HepG2 (cell line): ENCODE measurements around the gene DNAJC7. TPM values are rescaled to one million over a fixed set of nuclear protein-coding genes. Genes with fewer than 3 reads are reported as not detected.

Experiments
- ATF1 ChIP-seq: IDR thresholded peaks from 2 replicates; pipeline ENCODE4 v1.6.1; 2016; ENCODE audit warnings: mild to moderate bottlenecking, control low read depth
- CCDC6 ChIP-seq: sonication (generic); formaldehyde crosslinking; IDR thresholded peaks from 2 replicates; pipeline ENCODE4 v1.8.1; 2022; ENCODE audit warnings: mild to moderate bottlenecking, missing genetic modification reagents, moderate library complexity
- FLYWCH1 ChIP-seq: sonication (generic); formaldehyde crosslinking; IDR thresholded peaks from 2 replicates; pipeline ENCODE4 v1.8.1; 2023; ENCODE audit warnings: mild to moderate bottlenecking, missing genetic modification reagents
- KLF6 ChIP-seq: IDR thresholded peaks from 2 replicates; pipeline ENCODE4 v1.8.0; 2016; ENCODE audit warnings: missing biosample characterization, missing genetic modification reagents
- MAFF ChIP-seq: IDR thresholded peaks from 2 replicates; pipeline ENCODE4 v1.6.1; 2011; ENCODE audit warnings: low read depth, low read length, improper control_type of control experiment
- NFE2 ChIP-seq: sonication (generic); formaldehyde crosslinking; IDR thresholded peaks from 2 replicates; pipeline ENCODE4 v1.4.0; 2020; ENCODE audit warnings: missing genetic modification reagents
- NFRKB ChIP-seq: fragments of 450-650 bp; IDR thresholded peaks from 2 replicates; pipeline ENCODE4 v1.6.1; 2017
- SIX4 ChIP-seq: sonication (generic); formaldehyde crosslinking; IDR thresholded peaks from 2 replicates; pipeline ENCODE4 v1.4.0; 2020; ENCODE audit warnings: missing genetic modification reagents
- SMARCE1 ChIP-seq: fragments of 450-650 bp; IDR thresholded peaks from 2 replicates; pipeline ENCODE4 v1.6.1; 2017; ENCODE audit warnings: borderline replicate concordance
- SOX5 ChIP-seq: IDR thresholded peaks from 2 replicates; pipeline ENCODE4 v1.6.1; 2016; ENCODE audit warnings: borderline replicate concordance
- SP5 ChIP-seq: IDR thresholded peaks from 2 replicates; pipeline ENCODE4 v1.6.1; 2016; ENCODE audit warnings: low read depth, borderline replicate concordance
- SRSF9 ChIP-seq: fragments of 200-400 bp; formaldehyde crosslinking; IDR thresholded peaks from 2 replicates; pipeline ENCODE4 v1.6.1; 2018; ENCODE audit warnings: borderline replicate concordance, mild to moderate bottlenecking, low read depth, low read length; ENCODE audit not compliant: insufficient read depth, poor library complexity, severe bottlenecking
- ZBTB1 ChIP-seq: sonication (generic); formaldehyde crosslinking; IDR thresholded peaks from 2 replicates; pipeline ENCODE4 v1.4.0; 2020; ENCODE audit warnings: missing genetic modification reagents, borderline replicate concordance
- ZFP41 ChIP-seq: sonication (generic); formaldehyde crosslinking; IDR thresholded peaks from 2 replicates; pipeline ENCODE4 v1.4.0; 2020; ENCODE audit warnings: mild to moderate bottlenecking, missing genetic modification reagents, borderline replicate concordance
- ZNF12 ChIP-seq: sonication (generic); formaldehyde crosslinking; IDR thresholded peaks from 2 replicates; pipeline ENCODE4 v1.5.0; 2020; ENCODE audit warnings: missing genetic modification reagents
- ZNF354B ChIP-seq: sonication (generic); formaldehyde crosslinking; IDR thresholded peaks from 2 replicates; pipeline ENCODE4 v1.8.0; 2022; ENCODE audit warnings: mild to moderate bottlenecking, missing genetic modification reagents
- ZNF614 ChIP-seq: IDR thresholded peaks from 2 replicates; pipeline ENCODE4 v1.6.1; 2018; ENCODE audit warnings: missing biosample characterization, missing genetic modification reagents, inconsistent platforms, borderline replicate concordance
- ZSCAN12 ChIP-seq: sonication (generic); formaldehyde crosslinking; IDR thresholded peaks from 2 replicates; pipeline ENCODE4 v1.9.0; 2021; ENCODE audit warnings: mild to moderate bottlenecking, missing genetic modification reagents
- polyA plus RNA-seq, 8 experiments: library from polyadenylated mRNA; depleted of rRNA in 3 of 8; stranded (reverse) in 7 of 8; unstranded in 1 of 8; fragments of >200 nt; fragmentation: Illumina TruSeq in 4 of 8; extraction: Trizol in 4 of 8; gene quantifications; 2 replicates each; pipeline versions ENCODE4 v1.2.1 to v1.2.3, GENCODE V29; 2011 to 2016; ENCODE audit warnings: low read depth in 4 of 8, missing spikeins in 1 of 8, mixed read lengths in 1 of 8; ENCODE audit not compliant: insufficient read depth in 1 of 8
- total RNA-seq, 5 experiments: library from RNA; depleted of rRNA; stranded (reverse); fragments of >200 nt; fragmentation: Illumina TruSeq; extraction: Trizol; gene quantifications; 2 replicates each; pipeline ENCODE4 v1.2.3, GENCODE V29; 2016; ENCODE audit warnings: low read depth in 1 of 5
- TF ChIP-seq, protein P1 (sequence below): sonication (generic); formaldehyde crosslinking; IDR thresholded peaks from 2 replicates; pipeline ENCODE4 v1.4.0; 2020; ENCODE audit warnings: mild to moderate bottlenecking, missing genetic modification reagents, borderline replicate concordance
- TF ChIP-seq, protein P2 (sequence below), 2 experiments: fragments of 450-650 bp in 1 of 2; sonication (generic) in 1 of 2; formaldehyde crosslinking; IDR thresholded peaks; 2 replicates each; pipeline versions ENCODE4 v1.5.0 to v1.8.0; 2020 to 2022; ENCODE audit warnings: mild to moderate bottlenecking in 1 of 2, missing genetic modification reagents in 1 of 2
- TF ChIP-seq, protein P3 (sequence below): sonication (generic); formaldehyde crosslinking; IDR thresholded peaks from 2 replicates; pipeline ENCODE4 v1.4.0; 2020; ENCODE audit warnings: missing genetic modification reagents, borderline replicate concordance
- TF ChIP-seq, protein P4 (sequence below): sonication (generic); formaldehyde crosslinking; IDR thresholded peaks from 2 replicates; pipeline ENCODE4 v1.5.0; 2020; ENCODE audit warnings: missing genetic modification reagents
- TF ChIP-seq, protein P5 (sequence below): sonication (generic); formaldehyde crosslinking; conservative IDR thresholded peaks from 2 replicates; pipeline ENCODE4 v1.8.0; 2022; ENCODE audit warnings: mild to moderate bottlenecking, moderate library complexity, missing genetic modification reagents

DNAJC7 gene
- total and polyA plus RNA-seq, 2 of the 13 experiments (the other 11 are each of a cell fraction or from before 2014, with no cell fraction given): 47.7 to 132 TPM

DNA sequence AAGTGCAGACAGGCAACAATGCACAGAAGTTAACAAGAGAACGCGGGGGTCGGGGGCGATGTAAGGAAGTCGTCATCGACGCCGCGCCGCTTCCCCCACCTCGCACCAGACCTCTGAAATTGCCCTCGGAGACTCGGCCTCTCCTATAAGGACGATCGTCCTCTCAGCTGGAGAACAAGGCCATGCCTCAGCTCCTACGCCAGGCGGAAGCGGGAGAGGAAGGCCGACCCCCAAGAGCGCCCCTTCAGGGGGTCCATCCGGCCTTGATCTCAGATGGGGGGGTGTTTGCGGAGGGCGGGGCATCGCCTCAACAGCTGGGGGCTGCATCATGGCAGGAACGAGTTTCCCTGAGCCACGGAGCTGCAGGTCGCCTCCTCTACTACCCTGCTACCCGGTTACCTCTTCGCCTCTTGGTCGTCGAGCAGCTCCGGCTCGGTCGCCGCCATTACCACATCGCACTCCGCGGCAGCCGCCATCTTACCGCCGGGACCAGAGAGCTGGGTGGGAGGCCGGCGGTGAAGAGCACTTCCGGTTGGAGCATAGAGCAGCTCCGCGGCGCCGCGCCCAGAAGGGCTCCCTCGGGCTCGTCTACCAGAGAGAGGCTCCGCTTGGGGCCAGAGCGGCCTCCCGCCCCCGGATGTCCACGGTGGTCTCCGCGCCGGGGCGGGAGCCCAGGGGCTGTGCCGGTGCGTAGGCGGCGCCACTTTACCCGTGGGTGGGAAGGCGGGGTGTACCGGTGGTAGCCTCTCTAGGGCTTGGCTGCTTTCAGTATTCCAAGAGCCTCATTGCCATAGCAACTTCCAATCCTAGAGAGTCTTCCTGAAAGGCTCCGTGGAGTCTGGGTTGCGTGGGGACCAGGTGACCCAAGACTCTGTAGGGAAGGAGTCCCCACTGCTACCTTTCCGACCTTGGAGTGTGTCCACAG, at the start of gene DNAJC7 (continued):
- TF ChIP-seq, protein P1, sequence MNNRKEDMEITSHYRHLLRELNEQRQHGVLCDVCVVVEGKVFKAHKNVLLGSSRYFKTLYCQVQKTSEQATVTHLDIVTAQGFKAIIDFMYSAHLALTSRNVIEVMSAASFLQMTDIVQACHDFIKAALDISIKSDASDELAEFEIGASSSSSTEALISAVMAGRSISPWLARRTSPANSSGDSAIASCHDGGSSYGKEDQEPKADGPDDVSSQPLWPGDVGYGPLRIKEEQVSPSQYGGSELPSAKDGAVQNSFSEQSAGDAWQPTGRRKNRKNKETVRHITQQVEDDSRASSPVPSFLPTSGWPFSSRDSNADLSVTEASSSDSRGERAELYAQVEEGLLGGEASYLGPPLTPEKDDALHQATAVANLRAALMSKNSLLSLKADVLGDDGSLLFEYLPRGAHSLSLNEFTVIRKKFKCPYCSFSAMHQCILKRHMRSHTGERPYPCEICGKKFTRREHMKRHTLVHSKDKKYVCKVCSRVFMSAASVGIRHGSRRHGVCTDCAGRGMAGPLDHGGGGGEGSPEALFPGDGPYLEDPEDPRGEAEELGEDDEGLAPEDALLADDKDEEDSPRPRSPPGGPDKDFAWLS (CRISPR knock-in tag): 0 out of 2 replicates have a peak, but pooled peaks have one; percentile 94
- TF ChIP-seq SIX4 (CRISPR knock-in tag): peak; percentile 43; the same call in 1 of the 2 replicates
- no peak for TF ChIP-seq ZSCAN12 (CRISPR knock-in tag)
- TF ChIP-seq SP5 (CRISPR knock-in tag): peak; percentile 75
- peak; percentile 54; the same call in 1 of the 2 replicates for TF ChIP-seq ZBTB1
- peak; percentile 98 for TF ChIP-seq KLF6 (CRISPR knock-in tag)
- no peak for TF ChIP-seq FLYWCH1
- TF ChIP-seq NFRKB: peak; percentile 81
- peak; percentile 86; the same call in 1 of the 2 replicates for TF ChIP-seq ZNF614 (CRISPR knock-in tag)
- no peak for TF ChIP-seq SMARCE1
- peak; percentile 60; the same call in 1 of the 2 replicates for TF ChIP-seq ZNF12 (CRISPR knock-in tag)
- no peak for TF ChIP-seq MAFF
- peak; percentile 70 for TF ChIP-seq ZFP41 (CRISPR knock-in tag)
- TF ChIP-seq CCDC6: peak; percentile 59
- TF ChIP-seq, protein P2, sequence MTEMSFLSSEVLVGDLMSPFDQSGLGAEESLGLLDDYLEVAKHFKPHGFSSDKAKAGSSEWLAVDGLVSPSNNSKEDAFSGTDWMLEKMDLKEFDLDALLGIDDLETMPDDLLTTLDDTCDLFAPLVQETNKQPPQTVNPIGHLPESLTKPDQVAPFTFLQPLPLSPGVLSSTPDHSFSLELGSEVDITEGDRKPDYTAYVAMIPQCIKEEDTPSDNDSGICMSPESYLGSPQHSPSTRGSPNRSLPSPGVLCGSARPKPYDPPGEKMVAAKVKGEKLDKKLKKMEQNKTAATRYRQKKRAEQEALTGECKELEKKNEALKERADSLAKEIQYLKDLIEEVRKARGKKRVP (CRISPR knock-in tag; IDR thresholded peaks at IDR 0.05): 0 out of 4 replicates have a peak, but pooled peaks of 1 of the 2 experiments have one; percentile 9
- peak; percentile 97; the same call in 1 of the 2 replicates for TF ChIP-seq ZNF354B (CRISPR knock-in tag)
- peak; percentile 68 for TF ChIP-seq SOX5
- TF ChIP-seq, protein P3, sequence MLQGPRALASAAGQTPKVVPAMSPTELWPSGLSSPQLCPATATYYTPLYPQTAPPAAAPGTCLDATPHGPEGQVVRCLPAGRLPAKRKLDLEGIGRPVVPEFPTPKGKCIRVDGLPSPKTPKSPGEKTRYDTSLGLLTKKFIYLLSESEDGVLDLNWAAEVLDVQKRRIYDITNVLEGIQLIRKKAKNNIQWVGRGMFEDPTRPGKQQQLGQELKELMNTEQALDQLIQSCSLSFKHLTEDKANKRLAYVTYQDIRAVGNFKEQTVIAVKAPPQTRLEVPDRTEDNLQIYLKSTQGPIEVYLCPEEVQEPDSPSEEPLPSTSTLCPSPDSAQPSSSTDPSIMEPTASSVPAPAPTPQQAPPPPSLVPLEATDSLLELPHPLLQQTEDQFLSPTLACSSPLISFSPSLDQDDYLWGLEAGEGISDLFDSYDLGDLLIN (CRISPR knock-in tag): no peak
- no peak for TF ChIP-seq SRSF9
- TF ChIP-seq, protein P4, sequence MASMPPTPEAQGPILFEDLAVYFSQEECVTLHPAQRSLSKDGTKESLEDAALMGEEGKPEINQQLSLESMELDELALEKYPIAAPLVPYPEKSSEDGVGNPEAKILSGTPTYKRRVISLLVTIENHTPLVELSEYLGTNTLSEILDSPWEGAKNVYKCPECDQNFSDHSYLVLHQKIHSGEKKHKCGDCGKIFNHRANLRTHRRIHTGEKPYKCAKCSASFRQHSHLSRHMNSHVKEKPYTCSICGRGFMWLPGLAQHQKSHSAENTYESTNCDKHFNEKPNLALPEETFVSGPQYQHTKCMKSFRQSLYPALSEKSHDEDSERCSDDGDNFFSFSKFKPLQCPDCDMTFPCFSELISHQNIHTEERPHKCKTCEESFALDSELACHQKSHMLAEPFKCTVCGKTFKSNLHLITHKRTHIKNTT (CRISPR knock-in tag): no peak
- TF ChIP-seq, protein P5, sequence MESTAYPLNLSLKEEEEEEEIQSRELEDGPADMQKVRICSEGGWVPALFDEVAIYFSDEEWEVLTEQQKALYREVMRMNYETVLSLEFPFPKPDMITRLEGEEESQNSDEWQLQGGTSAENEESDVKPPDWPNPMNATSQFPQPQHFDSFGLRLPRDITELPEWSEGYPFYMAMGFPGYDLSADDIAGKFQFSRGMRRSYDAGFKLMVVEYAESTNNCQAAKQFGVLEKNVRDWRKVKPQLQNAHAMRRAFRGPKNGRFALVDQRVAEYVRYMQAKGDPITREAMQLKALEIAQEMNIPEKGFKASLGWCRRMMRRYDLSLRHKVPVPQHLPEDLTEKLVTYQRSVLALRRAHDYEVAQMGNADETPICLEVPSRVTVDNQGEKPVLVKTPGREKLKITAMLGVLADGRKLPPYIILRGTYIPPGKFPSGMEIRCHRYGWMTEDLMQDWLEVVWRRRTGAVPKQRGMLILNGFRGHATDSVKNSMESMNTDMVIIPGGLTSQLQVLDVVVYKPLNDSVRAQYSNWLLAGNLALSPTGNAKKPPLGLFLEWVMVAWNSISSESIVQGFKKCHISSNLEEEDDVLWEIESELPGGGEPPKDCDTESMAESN (CRISPR knock-in tag): peak; percentile 96
- peak; percentile 51; the same call in 1 of the 2 replicates for TF ChIP-seq ATF1 (CRISPR knock-in tag)
- TF ChIP-seq NFE2 (CRISPR knock-in tag): no peak; the same call in 1 of the 2 replicates
